Upper lobe of left lung (tissue), 6 donors: Measurements from ENCODE around the gene LRCOL1. TPM values are rescaled to one million over a fixed set of nuclear protein-coding genes. Genes with fewer than 3 reads are reported as not detected.

Source experiments
- ATAC-seq, 2 donors: fragments of 200-7000 bp; cut with Tn5 transposase; one replicate each; pipeline ENCODE4 v1.9.1; 2022; ENCODE audit warnings: mild to moderate bottlenecking in 2 of 2, moderate library complexity in 2 of 2; ENCODE audit not compliant: low FRiP score in 2 of 2
- DNase-seq, 2 donors: peaks; one replicate each; pipeline ENCODE4 v3.0.0-alpha.2; 2019 to 2020
- H3K27ac ChIP-seq, 4 donors: fragments of 200-600 bp; sonication (generic); one replicate each; pipeline ENCODE4 v1.5.1; 2016 to 2019
- H3K27me3 ChIP-seq, 4 donors: fragments of 200-600 bp; sonication (generic); one replicate each; pipeline ENCODE4 v1.5.1; 2017 to 2019
- H3K36me3 ChIP-seq, 4 donors: fragments of 200-600 bp; sonication (generic); one replicate each; pipeline ENCODE4 v1.5.1; 2016 to 2019
- H3K4me1 ChIP-seq, 4 donors: fragments of 200-600 bp; sonication (generic); one replicate each; pipeline ENCODE4 v1.5.1; 2018 to 2019
- H3K4me3 ChIP-seq, 4 donors: fragments of 200-600 bp; sonication (generic); one replicate each; pipeline ENCODE4 v1.5.1; 2017 to 2019; ENCODE audit warnings: mild to moderate bottlenecking in 2 of 4, moderate library complexity in 1 of 4
- H3K9me3 ChIP-seq, 4 donors: fragments of 200-600 bp; sonication (generic); one replicate each; pipeline ENCODE4 v1.5.1; 2018 to 2019
- CTCF ChIP-seq, 6 experiments: fragments of 450-650 bp in 4 of 6; fragments of 200-600 bp in 2 of 6; sonication (generic) in 2 of 6; IDR thresholded peaks; one replicate each; pipeline ENCODE4 v1.5.1; 2016 to 2019; ENCODE audit warnings: antibody characterized with exemption in 6 of 6
- EP300 ChIP-seq, 4 donors: sonication (generic); formaldehyde crosslinking; IDR thresholded peaks; one replicate each; pipeline ENCODE4 v1.5.1; 2017; ENCODE audit warnings: antibody characterized with exemption in 4 of 4, control low read depth in 2 of 4
- POLR2A ChIP-seq, 4 donors: fragments of 450-650 bp; IDR thresholded peaks; one replicate each; pipeline ENCODE4 v1.5.1; 2016 to 2017; ENCODE audit warnings: antibody characterized with exemption in 4 of 4, mild to moderate bottlenecking in 2 of 4
- POLR2AphosphoS5 ChIP-seq, 2 donors: sonication (generic); formaldehyde crosslinking; IDR thresholded peaks; one replicate each; pipeline ENCODE4 v1.5.1; 2017; ENCODE audit warnings: antibody characterized with exemption in 2 of 2
- WGBS, 2 donors: methylation state at CpG; one replicate each; pipeline ENCODE4 v1.1.5; 2017 to 2018; 5-methylcytosine and 5-hydroxymethylcytosine counted together
- total RNA-seq, 6 donors: library from RNA; depleted of rRNA in 4 of 6; stranded (reverse); fragments of >200 nt in 4 of 6; gene quantifications; one replicate each; pipeline versions ENCODE4 v1.1.0 to v1.2.1, GENCODE V29; 2016 to 2021
- donor health status: DM: no; HTN: no; CAD: no; lungs with moderate emphysema.
- donor health status: DM: no; HTN: yes; CAD: no; lungs with severe emphysema.

LRCOL1 gene
- total RNA-seq, 6 donors from 2014 or later: 0.92 to 3.7 TPM; not detected in 4

- Histone ChIP-seq H3K9me3 (no peaks in the 10 kb centered on the region), H3K4me3 (no peak overlapping the region), H3K27me3 (no peaks in the 10 kb centered on the region), H3K4me1 (no peaks in the 10 kb centered on the region), H3K36me3 (peaks cover 6 to 78% (median 54%) of the 10 kb centered on the region in 4 donors), H3K27ac (no peak overlapping the region)
- TF ChIP-seq CTCF (IDR thresholded peaks at IDR 0.05) (no peak), POLR2AphosphoS5 (IDR thresholded peaks at IDR 0.05) (no peak), POLR2A (IDR thresholded peaks at IDR 0.05) (no peak), EP300 (IDR thresholded peaks at IDR 0.05) (no peak)
- DNase-seq (no peak), ATAC-seq (no peak)
- 89 to 92% methylated on average over 7 of the region's 7 CpGs for WGBS, 2 donors
Measured at GRCh38 chr12:132653567-132654290, 43.3 kb upstream of the LRCOL1 start.

- no peak for ATAC-seq
- H3K27ac ChIP-seq: no peak overlapping the region
- H3K36me3 ChIP-seq: peaks cover 0 to 74% (median 53%) of the 10 kb centered on the region in 4 donors
- H3K4me1 ChIP-seq: no peaks in the 10 kb centered on the region
- TF ChIP-seq POLR2A (IDR thresholded peaks at IDR 0.05) (no peak), POLR2AphosphoS5 (IDR thresholded peaks at IDR 0.05) (no peak), CTCF (IDR thresholded peaks at IDR 0.05) (no peak), EP300 (IDR thresholded peaks at IDR 0.05) (no peak)
- H3K27me3 ChIP-seq: no peaks in the 10 kb centered on the region
- no peak overlapping the region for H3K4me3 ChIP-seq
- DNase-seq: no peak
- 84 to 91% methylated on average over 8 to 9 of the region's 9 CpGs for WGBS, 2 donors
- no peaks in the 10 kb centered on the region for H3K9me3 ChIP-seq
Measured at GRCh38 chr12:132651444-132652100, 41.2 kb upstream of the LRCOL1 start.

DNA sequence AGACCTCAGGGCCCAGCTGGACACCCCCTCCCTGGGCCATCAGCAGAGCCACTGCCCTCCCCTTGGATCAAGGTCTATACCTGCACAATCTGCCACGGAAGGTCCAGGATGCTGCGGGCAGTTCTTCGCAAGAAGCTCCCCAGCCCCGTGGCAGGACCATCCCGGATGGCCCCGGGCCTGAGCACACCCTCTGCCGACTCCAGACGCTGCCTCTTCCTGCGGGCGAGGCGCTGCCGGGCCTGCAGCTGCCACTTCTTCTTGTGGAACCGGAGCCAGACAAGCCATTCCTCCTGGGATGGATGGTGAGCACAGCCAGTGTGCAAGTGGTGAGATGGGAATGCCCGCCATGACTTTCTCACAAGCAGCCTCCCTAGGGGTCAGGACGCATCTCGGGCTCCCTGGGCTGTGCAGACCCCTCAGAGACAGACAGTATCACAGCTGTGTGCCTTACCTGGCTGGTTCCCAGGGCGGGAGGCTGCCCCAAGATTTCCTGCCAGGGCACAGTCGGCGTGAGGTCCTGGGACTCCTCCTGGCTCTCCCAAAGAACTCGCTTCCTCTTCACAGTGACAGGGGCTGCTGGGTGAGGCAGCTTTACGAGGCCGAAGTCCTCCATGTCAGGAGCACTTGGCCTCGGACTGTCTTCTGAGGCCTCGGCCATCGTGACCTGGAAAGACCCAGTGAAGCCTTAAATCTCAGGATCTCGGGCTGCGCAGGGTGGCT is 39.0 kb upstream of the LRCOL1 start:
- no peak for DNase-seq
- TF ChIP-seq CTCF (IDR thresholded peaks at IDR 0.05) (no peak), POLR2A (IDR thresholded peaks at IDR 0.05) (no peak), EP300 (IDR thresholded peaks at IDR 0.05) (no peak), POLR2AphosphoS5 (IDR thresholded peaks at IDR 0.05) (no peak)
- WGBS, 2 donors: 94 to 95% methylated on average over 20 to 22 of the region's 27 CpGs

DNA sequence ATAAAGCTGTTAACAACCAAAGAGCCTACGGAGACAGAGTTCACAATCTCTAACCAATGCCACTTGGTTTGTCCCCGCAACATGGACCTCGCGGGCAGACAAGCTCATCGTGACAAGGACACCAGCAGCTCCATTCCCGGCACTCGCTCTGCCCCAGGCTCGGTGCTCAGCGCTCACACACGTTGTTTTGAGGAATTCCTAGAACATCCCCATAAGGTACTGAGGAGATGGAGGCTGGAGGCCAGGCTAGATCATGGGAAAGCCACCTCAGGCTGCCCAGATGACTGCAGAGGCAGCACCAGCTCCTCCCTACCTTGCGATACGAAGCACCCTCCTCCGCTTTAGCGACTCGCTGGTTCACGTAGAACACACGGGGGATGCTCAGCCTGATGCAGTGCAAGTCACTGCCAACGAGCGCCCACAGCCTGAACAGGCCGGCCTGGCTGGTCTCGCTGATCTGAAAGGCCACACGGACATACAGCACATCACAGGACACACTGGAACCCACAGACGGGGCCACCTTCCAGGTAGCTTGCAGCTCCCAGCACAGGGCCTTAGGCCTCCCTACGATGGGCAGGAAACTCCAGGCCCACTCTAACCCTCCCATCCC is 38.3 kb upstream of the LRCOL1 start:
- Histone ChIP-seq H3K4me1 (no peaks in the 10 kb centered on the region), H3K9me3 (no peaks in the 10 kb centered on the region), H3K36me3 (peaks cover 0 to 58% (median 42%) of the 10 kb centered on the region in 4 donors), H3K27me3 (no peaks in the 10 kb centered on the region), H3K27ac (no peak overlapping the region), H3K4me3 (no peak overlapping the region)
- no peak for TF ChIP-seq POLR2A (IDR thresholded peaks at IDR 0.05)
- TF ChIP-seq EP300 (IDR thresholded peaks at IDR 0.05): no peak
- TF ChIP-seq CTCF (IDR thresholded peaks at IDR 0.05): no peak
- no peak for TF ChIP-seq POLR2AphosphoS5 (IDR thresholded peaks at IDR 0.05)
- ATAC-seq (no peak), DNase-seq (no peak)
- 96 to 97% methylated on average over 19 to 20 of the region's 24 CpGs for WGBS, 2 donors

More for the DNA sequence above, 39.0 kb upstream of the LRCOL1 start:
- no peaks in the 10 kb centered on the region for H3K27me3 ChIP-seq
- no peak overlapping the region for H3K4me3 ChIP-seq
- no peaks in the 10 kb centered on the region for H3K9me3 ChIP-seq
- H3K36me3 ChIP-seq: peaks cover 0 to 62% (median 46%) of the 10 kb centered on the region in 4 donors
- ATAC-seq: peak in 1 of 2 donors; percentile 21
- H3K4me1 ChIP-seq: no peaks in the 10 kb centered on the region
- no peak overlapping the region for H3K27ac ChIP-seq
